GM20000 (cell line): ENCODE data around the gene SMTN.

Source experiments
- DNase-seq: peaks from one replicate; pipeline ENCODE4 v3.0.0; 2012; ENCODE audit warnings: low spot score
- TF ChIP-seq, protein P1 (sequence below): IDR thresholded peaks from 2 replicates; pipeline ENCODE4 v1.5.1; 2012; ENCODE audit warnings: mild to moderate bottlenecking, control low read depth; ENCODE audit errors: extremely low read depth, missing control alignments

SMTN gene

DNA sequence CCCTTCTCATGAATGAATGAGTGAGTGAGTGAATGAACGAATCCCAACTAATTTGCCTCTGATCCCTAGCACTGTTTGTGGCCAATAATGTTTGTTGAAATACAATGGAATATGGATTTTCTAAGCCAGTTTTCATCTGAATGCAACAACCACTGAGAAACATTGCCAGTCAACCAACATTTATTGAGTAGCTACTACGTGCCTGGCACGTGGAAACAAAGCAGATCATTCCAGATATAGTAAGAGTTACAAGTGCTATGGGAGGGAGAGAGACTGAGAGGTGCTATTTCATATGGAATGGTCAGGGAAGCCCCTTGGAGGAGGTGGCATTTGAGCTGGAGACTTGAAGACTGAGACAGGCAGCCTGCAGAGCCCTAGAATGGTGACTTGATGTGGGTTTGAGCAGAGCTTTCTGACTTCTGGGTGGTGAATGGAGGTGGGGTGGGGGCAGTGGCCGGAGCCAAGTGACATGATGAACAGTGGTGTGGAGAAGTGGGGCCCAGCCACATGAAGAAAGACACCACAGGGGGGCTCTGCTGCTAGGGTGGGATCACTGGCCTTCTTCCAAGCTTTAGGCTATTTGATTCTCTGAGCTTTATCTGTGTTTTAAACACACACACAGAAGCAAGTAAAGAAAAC, 35.1 kb upstream of the SMTN start:
- TF ChIP-seq, protein P1, sequence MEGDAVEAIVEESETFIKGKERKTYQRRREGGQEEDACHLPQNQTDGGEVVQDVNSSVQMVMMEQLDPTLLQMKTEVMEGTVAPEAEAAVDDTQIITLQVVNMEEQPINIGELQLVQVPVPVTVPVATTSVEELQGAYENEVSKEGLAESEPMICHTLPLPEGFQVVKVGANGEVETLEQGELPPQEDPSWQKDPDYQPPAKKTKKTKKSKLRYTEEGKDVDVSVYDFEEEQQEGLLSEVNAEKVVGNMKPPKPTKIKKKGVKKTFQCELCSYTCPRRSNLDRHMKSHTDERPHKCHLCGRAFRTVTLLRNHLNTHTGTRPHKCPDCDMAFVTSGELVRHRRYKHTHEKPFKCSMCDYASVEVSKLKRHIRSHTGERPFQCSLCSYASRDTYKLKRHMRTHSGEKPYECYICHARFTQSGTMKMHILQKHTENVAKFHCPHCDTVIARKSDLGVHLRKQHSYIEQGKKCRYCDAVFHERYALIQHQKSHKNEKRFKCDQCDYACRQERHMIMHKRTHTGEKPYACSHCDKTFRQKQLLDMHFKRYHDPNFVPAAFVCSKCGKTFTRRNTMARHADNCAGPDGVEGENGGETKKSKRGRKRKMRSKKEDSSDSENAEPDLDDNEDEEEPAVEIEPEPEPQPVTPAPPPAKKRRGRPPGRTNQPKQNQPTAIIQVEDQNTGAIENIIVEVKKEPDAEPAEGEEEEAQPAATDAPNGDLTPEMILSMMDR: no peak
- no peak for DNase-seq

DNA sequence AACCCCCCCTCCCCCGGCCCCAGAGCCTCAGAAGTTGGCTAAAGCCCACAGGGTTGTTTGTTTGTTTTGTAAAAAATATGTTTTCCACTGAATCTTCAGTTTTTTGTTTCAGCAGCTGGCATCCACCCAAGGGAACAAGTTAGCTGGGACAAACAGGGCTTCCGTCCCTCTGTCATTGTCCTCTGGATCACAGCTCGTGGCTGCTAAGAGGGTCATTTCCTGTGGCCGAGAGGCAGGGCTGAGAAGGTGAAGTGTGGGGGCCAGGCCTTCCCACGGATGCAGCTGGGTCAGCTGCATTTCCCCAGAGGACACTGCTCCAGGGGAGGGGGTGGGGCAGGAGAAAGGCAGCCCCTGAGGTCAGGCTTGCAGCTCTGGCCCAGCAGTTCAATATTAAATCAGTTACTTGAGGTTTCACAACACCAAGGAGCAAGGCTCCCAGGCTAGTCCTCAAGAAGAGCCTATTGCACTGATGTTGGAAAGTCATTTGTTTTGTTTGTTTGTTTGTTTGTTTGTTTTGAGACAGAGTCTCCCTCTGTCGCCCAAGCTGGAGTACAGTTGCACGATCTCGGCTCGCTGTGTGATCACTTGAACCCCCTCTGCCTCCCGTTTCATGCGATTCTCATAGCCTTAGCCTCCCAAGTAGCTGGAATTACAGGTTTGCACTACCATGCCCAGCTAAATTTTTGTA, 34.4 kb upstream of the SMTN start:
- no peak for DNase-seq
- TF ChIP-seq, protein P1: no peak

DNA sequence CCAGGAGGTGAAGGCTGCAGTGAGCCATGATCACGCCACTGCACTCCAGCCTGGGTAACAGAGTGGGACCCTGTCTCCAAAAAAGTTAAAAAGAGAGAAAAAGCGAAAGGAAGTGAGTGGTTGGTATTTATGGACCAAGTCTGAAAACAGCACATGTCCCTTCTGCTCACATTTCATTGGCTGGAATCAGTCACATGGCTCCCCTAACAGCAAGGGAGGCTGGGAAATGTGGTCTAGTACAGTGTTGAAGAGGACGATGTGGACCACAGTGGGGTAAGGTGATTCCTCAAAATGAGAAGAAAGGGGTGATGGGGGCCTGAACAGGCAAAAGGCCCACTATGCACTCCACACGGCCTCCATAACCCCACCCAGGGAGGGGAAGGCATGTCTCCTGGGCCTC, 32.5 kb upstream of the SMTN start:
- DNase-seq: no peak
- TF ChIP-seq, protein P1: no peak

- no peak for DNase-seq
- TF ChIP-seq, protein P1: no peak
Observed at GRCh38 chr22:31049815-31050420, 31.2 kb upstream of the SMTN start.

GRCh38 chr22:31055117-31055634, 25.9 kb upstream of the SMTN start:
- TF ChIP-seq, protein P1: no peak

DNA sequence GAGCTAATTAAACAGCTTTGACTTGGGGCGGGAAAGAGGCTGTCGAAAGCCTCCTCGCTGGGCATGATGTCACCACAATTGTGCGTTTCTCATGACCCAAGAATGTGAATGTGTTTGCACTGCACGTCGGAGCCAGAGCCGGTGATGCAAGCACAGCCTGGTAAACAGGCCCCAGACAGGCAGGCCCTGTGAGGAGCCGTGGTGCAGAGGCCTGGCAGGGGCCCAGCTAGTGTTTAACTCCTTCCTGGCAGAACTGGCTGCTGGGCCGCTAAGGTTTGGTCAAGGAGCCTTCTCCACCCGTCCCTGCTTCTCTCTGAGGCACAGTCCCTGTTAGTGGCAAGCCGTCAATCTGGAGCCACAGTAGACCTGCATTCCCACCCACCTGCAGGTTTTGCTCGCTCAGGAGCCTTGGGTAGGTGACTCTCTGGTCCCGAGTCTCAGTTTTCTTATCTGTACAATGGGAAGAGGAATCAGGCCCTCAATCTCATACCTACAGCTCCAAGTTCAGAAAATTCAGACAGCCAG, 25.4 kb upstream of the SMTN start:
- no peak for DNase-seq
- TF ChIP-seq, protein P1: no peak

More at GRCh38 chr22:31055117-31055634, 25.9 kb upstream of the SMTN start:
- no peak for DNase-seq
